Natural killer cell (primary cell): ENCODE results near the gene SORBS1. TPM values are rescaled to one million over a fixed set of nuclear protein-coding genes. Genes with fewer than 3 reads are reported as not detected.

Source experiments
- ATAC-seq, 3 donors: fragments of 150-1000 bp in 2 of 3; fragments of 200-7000 bp in 1 of 3; cut with Tn5 transposase; 1 replicate in 1 of 3; 2 replicates in 2 of 3; pipeline ENCODE4 v1.10.0; 2021; ENCODE audit warnings: mild to moderate bottlenecking in 2 of 3, moderate library complexity in 2 of 3
- DNase-seq, 2 donors: peaks; one replicate each; pipeline versions ENCODE4 v3.0.0 to v3.0.0-alpha.2; 2013 to 2021; ENCODE audit warnings: mixed read lengths in 1 of 2
- H3K27ac ChIP-seq: one replicate; pipeline ENCODE4 v1.5.1; 2013; ENCODE audit warnings: mild to moderate bottlenecking, low read length
- H3K27me3 ChIP-seq: one replicate; pipeline ENCODE4 v1.6.1; 2013; ENCODE audit warnings: low read length; ENCODE audit not compliant: control insufficient read depth, insufficient read depth
- H3K36me3 ChIP-seq: one replicate; pipeline ENCODE4 v1.6.1; 2013; ENCODE audit warnings: low read length; ENCODE audit not compliant: control insufficient read depth, insufficient read depth
- H3K4me1 ChIP-seq: one replicate; pipeline ENCODE4 v1.6.1; 2013; ENCODE audit warnings: low read length; ENCODE audit not compliant: control insufficient read depth, insufficient read depth
- H3K4me3 ChIP-seq: one replicate; pipeline ENCODE4 v1.5.1; 2013; ENCODE audit warnings: low read length
- H3K9me3 ChIP-seq: one replicate; pipeline ENCODE4 v1.6.1; 2013; ENCODE audit warnings: low read length; ENCODE audit not compliant: control insufficient read depth, insufficient read depth
- H3K27ac Mint-ChIP-seq, 2 donors: one replicate each; pipeline ENCODE4 v1.8.0; 2022; ENCODE audit warnings: mild to moderate bottlenecking in 2 of 2, mixed read lengths in 2 of 2, moderate library complexity in 1 of 2
- H3K27me3 Mint-ChIP-seq, 2 donors: one replicate each; pipeline ENCODE4 v1.8.0; 2022; ENCODE audit warnings: low read depth in 2 of 2, mixed read lengths in 2 of 2
- H3K36me3 Mint-ChIP-seq: one replicate; pipeline ENCODE4 v1.8.0; 2022; ENCODE audit warnings: mixed read lengths
- H3K4me1 Mint-ChIP-seq, 2 donors: one replicate each; pipeline ENCODE4 v1.8.0; 2022; ENCODE audit warnings: mixed read lengths in 2 of 2
- H3K4me3 Mint-ChIP-seq: one replicate; pipeline ENCODE4 v1.8.0; 2022; ENCODE audit warnings: mild to moderate bottlenecking, moderate library complexity, mixed read lengths
- H3K9me3 Mint-ChIP-seq, 2 donors: one replicate each; pipeline ENCODE4 v1.8.0; 2022; ENCODE audit warnings: mixed read lengths in 2 of 2
- WGBS: methylation state at CpG from one replicate; pipeline ENCODE4 v1.1.7; 2013; ENCODE audit warnings: missing lambda C conversion rate; ENCODE audit not compliant: insufficient coverage; 5-methylcytosine and 5-hydroxymethylcytosine counted together
- intact Hi-C: fragments of 100-400 bp; cut with micrococcal nuclease; formaldehyde crosslinking; loops from one replicate; pipeline ENCODE4 v1.14.2; 2022
- total RNA-seq, 4 donors: library from RNA; stranded (reverse); fragments of 120-200 nt in 1 of 4; gene quantifications; one replicate each; pipeline versions ENCODE4 v1.2.3 to v1.2.4, GENCODE V29; 2013 to 2022
- TF ChIP-seq, protein P1 (sequence below): fragments of 200-600 bp; IDR thresholded peaks from one replicate; pipeline ENCODE4 v1.8.0; 2022; ENCODE audit warnings: antibody characterized with exemption

Gene SORBS1
- total RNA-seq, 3 donors from 2014 or later (not counting 1 experiment from before 2014, with no cell fraction given), result 2.4 to 5.4 (median 2.8) TPM

DNA sequence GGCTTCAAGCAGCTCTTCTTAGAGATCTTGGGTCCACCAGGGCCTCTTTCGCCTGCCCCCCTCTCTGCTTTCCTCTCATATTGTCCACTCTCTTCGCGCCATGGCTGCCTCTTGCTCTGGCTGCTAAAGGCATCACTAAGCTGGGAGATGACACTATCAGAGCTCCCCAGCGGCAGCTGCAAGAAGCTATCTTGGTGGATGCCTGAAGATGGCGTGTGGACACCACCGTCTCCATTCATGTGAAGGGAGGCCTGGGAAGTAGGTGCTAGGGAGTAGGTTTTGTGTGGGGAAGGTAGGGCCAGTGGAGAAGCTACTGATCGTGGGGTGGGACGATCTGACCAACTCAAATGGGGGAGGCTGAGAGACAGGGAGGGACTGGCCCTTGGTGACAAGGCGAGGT, 224.5 kb downstream of the SORBS1 start:
- no peak overlapping the region for H3K27ac Mint-ChIP-seq
- H3K9me3 Mint-ChIP-seq, result no peaks in the 10 kb centered on the region
- Histone ChIP-seq H3K27ac (no peak overlapping the region), H3K4me1 (no peaks in the 10 kb centered on the region), H3K4me3 (no peak overlapping the region), H3K36me3 (no peaks in the 10 kb centered on the region), H3K27me3 (no peaks in the 10 kb centered on the region), H3K9me3 (no peaks in the 10 kb centered on the region)
- ATAC-seq (no peak), DNase-seq (no peak)
- no peaks in the 10 kb centered on the region for H3K27me3 Mint-ChIP-seq
- H3K4me1 Mint-ChIP-seq, result no peaks in the 10 kb centered on the region
- intact Hi-C loops, result no loop called here
- TF ChIP-seq, protein P1, sequence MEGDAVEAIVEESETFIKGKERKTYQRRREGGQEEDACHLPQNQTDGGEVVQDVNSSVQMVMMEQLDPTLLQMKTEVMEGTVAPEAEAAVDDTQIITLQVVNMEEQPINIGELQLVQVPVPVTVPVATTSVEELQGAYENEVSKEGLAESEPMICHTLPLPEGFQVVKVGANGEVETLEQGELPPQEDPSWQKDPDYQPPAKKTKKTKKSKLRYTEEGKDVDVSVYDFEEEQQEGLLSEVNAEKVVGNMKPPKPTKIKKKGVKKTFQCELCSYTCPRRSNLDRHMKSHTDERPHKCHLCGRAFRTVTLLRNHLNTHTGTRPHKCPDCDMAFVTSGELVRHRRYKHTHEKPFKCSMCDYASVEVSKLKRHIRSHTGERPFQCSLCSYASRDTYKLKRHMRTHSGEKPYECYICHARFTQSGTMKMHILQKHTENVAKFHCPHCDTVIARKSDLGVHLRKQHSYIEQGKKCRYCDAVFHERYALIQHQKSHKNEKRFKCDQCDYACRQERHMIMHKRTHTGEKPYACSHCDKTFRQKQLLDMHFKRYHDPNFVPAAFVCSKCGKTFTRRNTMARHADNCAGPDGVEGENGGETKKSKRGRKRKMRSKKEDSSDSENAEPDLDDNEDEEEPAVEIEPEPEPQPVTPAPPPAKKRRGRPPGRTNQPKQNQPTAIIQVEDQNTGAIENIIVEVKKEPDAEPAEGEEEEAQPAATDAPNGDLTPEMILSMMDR, result no peak
- no peak overlapping the region for H3K4me3 Mint-ChIP-seq
- WGBS, result 93% methylated on average over 9 of the region's 9 CpGs
- H3K36me3 Mint-ChIP-seq, result no peaks in the 10 kb centered on the region

DNA sequence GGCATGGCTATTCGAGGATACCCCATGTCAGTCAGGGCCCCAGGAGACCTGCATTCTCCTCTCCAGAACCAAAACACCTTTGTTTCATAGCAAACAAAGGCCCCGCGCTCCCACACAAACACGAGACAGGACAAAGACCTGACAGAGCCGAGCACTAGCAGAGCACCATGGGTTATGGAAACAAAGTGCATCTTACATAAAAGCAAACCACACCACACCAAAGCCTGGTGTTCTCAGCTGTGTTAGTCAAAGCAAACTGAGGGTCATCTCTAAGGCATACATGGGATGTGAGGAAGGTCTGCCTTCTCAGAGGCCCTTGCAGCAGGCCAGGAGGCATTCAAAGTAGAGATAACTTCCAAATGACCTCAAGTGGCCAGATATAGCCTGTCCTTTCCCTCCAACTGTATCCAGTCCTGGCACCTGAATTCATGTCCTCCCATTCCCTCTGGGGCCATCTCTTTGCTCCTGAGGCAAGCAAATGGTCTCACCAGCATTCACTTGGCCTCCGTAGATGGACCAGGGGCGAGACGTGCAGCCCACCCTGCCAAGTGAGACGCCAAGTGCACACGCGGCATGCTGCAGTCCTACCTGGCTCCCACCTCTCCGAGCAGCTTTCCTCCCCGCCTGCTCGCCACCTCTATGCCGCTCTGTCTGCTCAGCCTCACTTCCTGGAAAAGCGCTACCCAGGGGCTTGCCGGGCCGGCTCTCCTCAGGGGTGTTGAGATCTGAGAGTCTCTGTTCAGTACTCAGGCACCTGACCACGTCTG, 225.1 kb downstream of the SORBS1 start:
- intact Hi-C loops, result no loop called here
- ATAC-seq, result no peak

DNA sequence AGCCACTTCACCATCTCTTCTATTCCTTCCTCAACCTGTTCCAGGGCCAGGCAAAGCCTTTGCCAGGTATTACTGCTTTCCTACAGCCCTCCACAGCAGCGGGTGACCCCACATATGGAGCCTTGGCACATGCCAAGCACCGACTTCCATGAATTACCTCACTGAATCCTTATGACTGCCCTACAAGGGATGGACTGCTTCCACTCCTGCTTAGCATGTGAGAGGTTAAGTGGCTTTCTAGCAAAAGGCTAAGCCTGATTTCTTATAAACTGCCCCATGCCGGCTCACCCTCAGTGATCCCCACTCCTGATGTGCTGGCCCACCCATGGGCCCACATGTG, 226.4 kb downstream of the SORBS1 start:
- H3K27me3 Mint-ChIP-seq, result no peaks in the 10 kb centered on the region
- no peaks in the 10 kb centered on the region for H3K9me3 ChIP-seq
- H3K27me3 ChIP-seq, result no peaks in the 10 kb centered on the region
- H3K4me1 ChIP-seq, result no peaks in the 10 kb centered on the region
- H3K36me3 ChIP-seq, result no peaks in the 10 kb centered on the region
- H3K4me3 ChIP-seq, result no peak overlapping the region
- ATAC-seq (no peak), DNase-seq (no peak)
- H3K9me3 Mint-ChIP-seq, result no peaks in the 10 kb centered on the region
- H3K4me1 Mint-ChIP-seq, result no peaks in the 10 kb centered on the region
- no peak overlapping the region for H3K27ac ChIP-seq
- no peaks in the 10 kb centered on the region for H3K36me3 Mint-ChIP-seq
- intact Hi-C loops, result no loop called here
- no peak overlapping the region for H3K4me3 Mint-ChIP-seq
- 92% methylated on average over 3 of the region's 3 CpGs for WGBS
- H3K27ac Mint-ChIP-seq, result no peak overlapping the region
- TF ChIP-seq, protein P1, result no peak

More for the DNA sequence above, 225.1 kb downstream of the SORBS1 start:
- H3K9me3 ChIP-seq, result no peaks in the 10 kb centered on the region
- no peaks in the 10 kb centered on the region for H3K27me3 ChIP-seq
- Mint-ChIP-seq H3K27ac (no peak overlapping the region), H3K4me3 (no peak overlapping the region), H3K36me3 (no peaks in the 10 kb centered on the region), H3K4me1 (no peaks in the 10 kb centered on the region), H3K9me3 (no peaks in the 10 kb centered on the region), H3K27me3 (no peaks in the 10 kb centered on the region)
- H3K4me1 ChIP-seq, result no peaks in the 10 kb centered on the region
- WGBS, result 86% methylated on average over 19 of the region's 19 CpGs
- no peak for DNase-seq
- no peak overlapping the region for H3K27ac ChIP-seq
- H3K36me3 ChIP-seq, result no peaks in the 10 kb centered on the region
- no peak overlapping the region for H3K4me3 ChIP-seq
- TF ChIP-seq, protein P1, result no peak
